ENCODE results near the gene CYP2U1.

CYP2U1 gene

DNA sequence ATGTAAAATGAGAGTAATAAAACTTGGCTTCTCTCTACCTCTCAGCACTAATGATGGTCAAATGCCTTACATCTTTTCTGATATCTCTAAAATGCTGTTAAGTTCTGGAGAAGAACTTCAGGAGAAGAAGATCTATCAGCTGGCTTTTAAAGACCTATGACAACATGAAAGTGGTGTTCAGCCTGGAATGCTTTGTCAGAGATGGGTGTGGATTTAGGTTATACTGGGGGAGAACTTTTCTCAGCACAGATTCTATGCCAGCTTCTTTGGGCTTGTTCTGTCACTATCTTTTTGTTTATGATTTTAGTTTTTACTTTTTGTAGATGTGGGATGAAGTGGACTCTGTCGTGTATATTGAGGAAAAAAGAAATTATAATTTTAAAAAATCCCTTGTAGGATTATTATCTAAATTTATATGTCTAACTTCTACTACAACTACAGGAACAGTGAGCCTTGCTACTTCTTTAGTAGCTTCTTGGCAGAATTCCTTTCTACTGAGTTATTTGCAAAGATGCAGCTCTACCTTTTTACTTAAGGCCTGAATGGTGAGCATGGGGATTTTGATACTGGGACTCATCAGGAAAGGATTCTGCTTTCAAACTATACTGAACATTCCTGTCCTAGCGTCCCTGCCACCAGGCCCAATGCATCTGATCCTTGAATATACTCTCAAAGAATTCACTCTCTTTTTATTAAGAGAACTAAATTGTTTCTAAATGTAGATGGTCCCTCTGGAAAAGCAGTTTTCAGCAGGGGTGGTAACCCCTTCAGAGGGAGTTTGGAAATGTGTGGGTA is 19.6 kb downstream of the CYP2U1 start:
- TF ChIP-seq, protein P1, sequence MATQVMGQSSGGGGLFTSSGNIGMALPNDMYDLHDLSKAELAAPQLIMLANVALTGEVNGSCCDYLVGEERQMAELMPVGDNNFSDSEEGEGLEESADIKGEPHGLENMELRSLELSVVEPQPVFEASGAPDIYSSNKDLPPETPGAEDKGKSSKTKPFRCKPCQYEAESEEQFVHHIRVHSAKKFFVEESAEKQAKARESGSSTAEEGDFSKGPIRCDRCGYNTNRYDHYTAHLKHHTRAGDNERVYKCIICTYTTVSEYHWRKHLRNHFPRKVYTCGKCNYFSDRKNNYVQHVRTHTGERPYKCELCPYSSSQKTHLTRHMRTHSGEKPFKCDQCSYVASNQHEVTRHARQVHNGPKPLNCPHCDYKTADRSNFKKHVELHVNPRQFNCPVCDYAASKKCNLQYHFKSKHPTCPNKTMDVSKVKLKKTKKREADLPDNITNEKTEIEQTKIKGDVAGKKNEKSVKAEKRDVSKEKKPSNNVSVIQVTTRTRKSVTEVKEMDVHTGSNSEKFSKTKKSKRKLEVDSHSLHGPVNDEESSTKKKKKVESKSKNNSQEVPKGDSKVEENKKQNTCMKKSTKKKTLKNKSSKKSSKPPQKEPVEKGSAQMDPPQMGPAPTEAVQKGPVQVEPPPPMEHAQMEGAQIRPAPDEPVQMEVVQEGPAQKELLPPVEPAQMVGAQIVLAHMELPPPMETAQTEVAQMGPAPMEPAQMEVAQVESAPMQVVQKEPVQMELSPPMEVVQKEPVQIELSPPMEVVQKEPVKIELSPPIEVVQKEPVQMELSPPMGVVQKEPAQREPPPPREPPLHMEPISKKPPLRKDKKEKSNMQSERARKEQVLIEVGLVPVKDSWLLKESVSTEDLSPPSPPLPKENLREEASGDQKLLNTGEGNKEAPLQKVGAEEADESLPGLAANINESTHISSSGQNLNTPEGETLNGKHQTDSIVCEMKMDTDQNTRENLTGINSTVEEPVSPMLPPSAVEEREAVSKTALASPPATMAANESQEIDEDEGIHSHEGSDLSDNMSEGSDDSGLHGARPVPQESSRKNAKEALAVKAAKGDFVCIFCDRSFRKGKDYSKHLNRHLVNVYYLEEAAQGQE (IDR thresholded peaks at IDR 0.05; ENCODE audit: insufficient read depth in 1 of 2, low read depth in 2 of 2, low read length in 2 of 2) = no peak
- TF ChIP-seq FOXP2 (optimal IDR thresholded peaks at IDR 0.05; ENCODE audit: borderline replicate concordance, extremely low read depth, extremely low read length, insufficient read depth) = no peak
- TF ChIP-seq TAF1 (IDR thresholded peaks at IDR 0.05; ENCODE audit: borderline replicate concordance, insufficient read depth, low read length) = no peak
- TF ChIP-seq SIN3A (IDR thresholded peaks at IDR 0.05; ENCODE audit: borderline replicate concordance, insufficient read depth, low read length) = no peak
- TF ChIP-seq POLR2AphosphoS5 (IDR thresholded peaks at IDR 0.05; ENCODE audit: low read depth, low read length) = no peak

DNA sequence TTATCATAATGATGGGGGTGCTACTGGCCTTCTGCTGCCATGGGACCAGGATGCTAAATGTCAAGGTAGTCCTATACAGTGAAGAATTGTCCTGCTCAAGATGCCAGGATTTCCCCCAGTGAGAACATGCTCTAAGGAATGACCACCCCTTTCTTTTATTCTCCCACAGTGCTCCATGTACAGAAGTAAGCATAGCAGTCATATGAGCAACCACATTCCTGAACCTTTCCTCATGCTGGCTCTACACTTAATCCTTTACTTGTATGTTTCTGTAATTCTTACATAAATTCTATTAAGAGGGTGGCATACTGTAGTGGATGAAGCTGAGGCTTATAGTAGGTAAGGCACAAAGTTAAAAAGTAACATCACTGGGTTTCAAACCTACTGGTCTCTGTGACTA is 20.2 kb downstream of the CYP2U1 start:
- no peak for TF ChIP-seq SIN3A (IDR thresholded peaks at IDR 0.05; ENCODE audit: borderline replicate concordance, insufficient read depth, low read length)

DNA sequence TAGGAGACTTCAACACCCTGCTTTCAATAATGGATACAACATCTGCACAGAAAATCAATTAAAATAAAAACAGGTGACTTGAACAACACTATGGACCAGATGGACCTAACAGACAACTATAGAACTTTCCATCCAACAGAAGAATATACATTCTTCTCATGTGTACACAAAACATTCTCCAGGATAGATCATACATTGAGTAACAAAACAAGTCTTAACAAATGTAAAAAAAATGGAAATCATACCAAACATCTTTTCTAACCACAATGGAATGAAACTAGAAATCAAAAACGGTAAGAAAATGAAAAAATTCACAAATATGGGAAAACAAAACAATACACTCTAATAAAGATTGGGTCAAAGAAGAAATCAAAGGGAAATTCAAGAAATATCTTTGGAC is 24.7 kb downstream of the CYP2U1 start:
- TF ChIP-seq TAF1 (IDR thresholded peaks at IDR 0.05; ENCODE audit: borderline replicate concordance, insufficient read depth, low read length) (no peak), POLR2AphosphoS5 (IDR thresholded peaks at IDR 0.05; ENCODE audit: low read depth, low read length) (no peak), SIN3A (IDR thresholded peaks at IDR 0.05; ENCODE audit: borderline replicate concordance, insufficient read depth, low read length) (no peak), FOXP2 (optimal IDR thresholded peaks at IDR 0.05; ENCODE audit: borderline replicate concordance, extremely low read depth, extremely low read length, insufficient read depth) (no peak)
- TF ChIP-seq, protein P1 (IDR thresholded peaks at IDR 0.05; ENCODE audit: insufficient read depth in 1 of 2, low read depth in 2 of 2, low read length in 2 of 2) = no peak

DNA sequence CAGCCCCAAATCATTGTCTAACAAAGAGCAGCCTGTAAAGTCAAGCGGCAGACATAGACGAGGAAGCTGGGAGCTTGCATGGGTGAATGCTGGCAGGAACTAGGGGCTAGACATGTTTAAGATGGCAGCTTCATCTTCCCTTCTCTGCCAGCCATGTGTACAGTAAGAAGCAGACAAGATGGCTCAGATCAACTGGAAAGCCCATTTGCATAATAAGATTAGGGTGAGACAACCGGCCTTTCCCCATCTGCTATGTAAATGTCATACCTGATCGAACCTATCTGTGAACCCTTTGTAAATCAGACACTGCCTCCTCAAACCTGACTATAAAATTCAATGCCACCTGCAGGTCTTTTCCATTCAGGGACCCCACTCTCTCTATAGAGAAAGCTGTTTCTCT is 35.6 kb downstream of the CYP2U1 start:
- TF ChIP-seq SIN3A (IDR thresholded peaks at IDR 0.05; ENCODE audit: borderline replicate concordance, insufficient read depth, low read length) = no peak
- no peak for TF ChIP-seq TAF1 (IDR thresholded peaks at IDR 0.05; ENCODE audit: borderline replicate concordance, insufficient read depth, low read length)
- TF ChIP-seq FOXP2 (optimal IDR thresholded peaks at IDR 0.05; ENCODE audit: borderline replicate concordance, extremely low read depth, extremely low read length, insufficient read depth) = no peak
- no peak for TF ChIP-seq POLR2AphosphoS5 (IDR thresholded peaks at IDR 0.05; ENCODE audit: low read depth, low read length)
- TF ChIP-seq, protein P1 (IDR thresholded peaks at IDR 0.05; ENCODE audit: insufficient read depth in 1 of 2, low read depth in 2 of 2, low read length in 2 of 2) = no peak

DNA sequence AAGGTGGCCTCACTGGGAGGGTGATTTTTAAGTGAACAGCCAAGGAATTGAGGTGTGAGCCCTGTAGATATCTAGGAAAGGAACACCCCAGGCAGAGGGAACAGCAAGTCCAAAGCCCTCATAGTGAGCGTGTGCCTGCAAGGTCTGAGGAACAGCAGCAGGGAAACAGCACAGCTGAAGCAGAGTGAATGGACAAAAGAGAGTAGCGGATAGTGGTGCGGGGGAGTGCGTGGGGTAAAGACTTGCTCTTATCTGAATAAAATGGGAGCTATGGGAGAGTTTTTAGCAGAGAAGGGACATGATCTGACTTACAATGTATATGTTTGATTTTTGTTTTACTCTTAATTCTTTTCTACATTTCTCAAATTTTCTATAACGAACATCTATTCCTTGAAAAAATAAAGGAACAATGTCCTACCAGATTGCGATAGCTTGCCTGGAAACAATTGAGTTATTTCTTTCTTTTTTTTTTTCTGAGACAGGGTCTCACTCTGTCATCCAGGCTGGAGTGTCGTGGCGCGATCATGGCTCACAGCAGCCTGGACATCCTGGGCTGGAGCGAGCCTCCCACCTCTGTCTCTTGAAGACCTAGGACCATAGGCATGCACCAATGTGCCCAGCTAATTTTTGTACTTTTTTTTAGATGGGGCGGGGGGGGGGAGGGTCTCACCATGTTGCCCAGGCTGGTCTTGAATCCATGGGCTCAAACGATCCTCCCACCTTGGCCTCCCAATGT is 38.9 kb downstream of the CYP2U1 start:
- no peak for TF ChIP-seq POLR2AphosphoS5 (IDR thresholded peaks at IDR 0.05; ENCODE audit: low read depth, low read length)
- no peak for TF ChIP-seq FOXP2 (optimal IDR thresholded peaks at IDR 0.05; ENCODE audit: borderline replicate concordance, extremely low read depth, extremely low read length, insufficient read depth)
- TF ChIP-seq, protein P1 (IDR thresholded peaks at IDR 0.05; ENCODE audit: insufficient read depth in 1 of 2, low read depth in 2 of 2, low read length in 2 of 2) = no peak
